ENCODE measurements around the gene ARHGAP22.

Gene ARHGAP22

GRCh38 chr10:48502791-48503190 lies 102.1 kb downstream of the ARHGAP22 start:
- DNase-seq (ENCODE audit: low read depth in 1 of 2, low spot score in 1 of 2) = no peak
- in situ Hi-C loops (cut with HindIII; ENCODE audit: low pct_unique_long_range_greater_than_20kb, low sequenced_read_pairs) = no loop called here
- TF ChIP-seq JUND (IDR thresholded peaks at IDR 0.05; ENCODE audit: low read depth) = no peak

GRCh38 chr10:48501787-48502771 lies 102.8 kb downstream of the ARHGAP22 start:
- TF ChIP-seq JUND (IDR thresholded peaks at IDR 0.05; ENCODE audit: low read depth) = no peak
- in situ Hi-C loops (cut with HindIII; ENCODE audit: low pct_unique_long_range_greater_than_20kb, low sequenced_read_pairs) = no loop called here
- DNase-seq (ENCODE audit: low read depth in 1 of 2, low spot score in 1 of 2) = no peak

- no peak for DNase-seq (ENCODE audit: low read depth in 1 of 2, low spot score in 1 of 2)
- TF ChIP-seq JUND (IDR thresholded peaks at IDR 0.05; ENCODE audit: low read depth) = no peak
- in situ Hi-C loops (cut with HindIII; ENCODE audit: low pct_unique_long_range_greater_than_20kb, low sequenced_read_pairs) = no loop called here
Observed at GRCh38 chr10:48501226-48501625, 103.6 kb downstream of the ARHGAP22 start.

DNA sequence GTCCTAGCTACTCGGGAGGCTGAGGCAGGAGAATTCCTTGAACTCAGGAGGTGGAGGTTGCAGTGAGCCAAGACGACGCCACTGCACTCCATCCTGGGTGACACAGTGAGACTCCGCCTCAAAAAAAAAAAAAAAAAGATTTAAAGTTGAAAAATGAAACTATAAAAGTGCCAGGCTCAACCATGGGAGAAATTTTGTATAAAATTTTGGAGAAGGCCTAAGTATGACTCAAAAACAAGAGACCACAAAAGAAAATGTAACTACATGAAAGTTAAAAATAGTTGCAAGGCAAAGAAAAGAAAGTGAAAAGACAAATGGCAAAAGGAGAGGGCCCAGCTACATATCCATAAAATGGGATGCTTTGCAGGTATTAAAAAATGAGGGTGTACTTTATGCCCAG lies 104.1 kb downstream of the ARHGAP22 start:
- DNase-seq (ENCODE audit: low read depth in 1 of 2, low spot score in 1 of 2) = no peak
- in situ Hi-C loops (cut with HindIII; ENCODE audit: low pct_unique_long_range_greater_than_20kb, low sequenced_read_pairs) = no loop called here
- TF ChIP-seq JUND (IDR thresholded peaks at IDR 0.05; ENCODE audit: low read depth) = no peak

DNA sequence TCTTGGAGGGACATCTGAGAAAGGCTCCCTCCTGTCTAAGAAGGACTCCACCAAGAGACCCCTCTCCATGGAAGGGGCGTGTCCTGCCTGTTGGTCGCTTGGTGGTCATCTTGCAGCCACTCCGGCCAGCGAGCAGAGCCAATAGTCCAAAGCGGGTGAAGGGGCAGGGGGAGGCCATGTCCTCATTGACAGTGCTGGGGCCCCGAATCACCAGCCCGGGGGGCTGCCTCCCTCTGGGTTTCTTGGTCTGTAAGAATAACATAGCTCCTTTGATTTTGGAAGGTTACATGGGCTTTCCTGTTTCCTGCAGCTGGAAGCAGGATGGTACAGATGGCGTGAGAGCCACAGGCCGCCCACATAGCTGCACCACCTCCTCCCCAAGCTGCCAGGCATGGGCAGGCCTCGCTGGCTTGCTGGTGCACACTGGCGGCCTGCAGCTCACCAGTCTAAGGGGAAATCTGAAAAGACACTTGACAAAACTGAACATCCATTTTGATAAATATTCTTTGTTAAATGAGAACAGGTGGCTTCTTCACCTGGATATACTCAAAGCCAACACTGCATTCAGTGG lies 105.8 kb downstream of the ARHGAP22 start:
- in situ Hi-C loops (cut with HindIII; ENCODE audit: low pct_unique_long_range_greater_than_20kb, low sequenced_read_pairs) = no loop called here
- TF ChIP-seq JUND (IDR thresholded peaks at IDR 0.05; ENCODE audit: low read depth) = no peak
- no peak for DNase-seq (ENCODE audit: low read depth in 1 of 2, low spot score in 1 of 2)

- in situ Hi-C loops (cut with HindIII; ENCODE audit: low pct_unique_long_range_greater_than_20kb, low sequenced_read_pairs) = no loop called here
- TF ChIP-seq JUND (IDR thresholded peaks at IDR 0.05; ENCODE audit: low read depth) = no peak
- DNase-seq (ENCODE audit: low read depth in 1 of 2, low spot score in 1 of 2) = no peak
Observed at GRCh38 chr10:48497780-48498770, 106.8 kb downstream of the ARHGAP22 start.

GRCh38 chr10:48496831-48497779 lies 107.8 kb downstream of the ARHGAP22 start:
- no peak for TF ChIP-seq JUND (IDR thresholded peaks at IDR 0.05; ENCODE audit: low read depth)
- in situ Hi-C loops (cut with HindIII; ENCODE audit: low pct_unique_long_range_greater_than_20kb, low sequenced_read_pairs) = no loop called here
- no peak for DNase-seq (ENCODE audit: low read depth in 1 of 2, low spot score in 1 of 2)

DNA sequence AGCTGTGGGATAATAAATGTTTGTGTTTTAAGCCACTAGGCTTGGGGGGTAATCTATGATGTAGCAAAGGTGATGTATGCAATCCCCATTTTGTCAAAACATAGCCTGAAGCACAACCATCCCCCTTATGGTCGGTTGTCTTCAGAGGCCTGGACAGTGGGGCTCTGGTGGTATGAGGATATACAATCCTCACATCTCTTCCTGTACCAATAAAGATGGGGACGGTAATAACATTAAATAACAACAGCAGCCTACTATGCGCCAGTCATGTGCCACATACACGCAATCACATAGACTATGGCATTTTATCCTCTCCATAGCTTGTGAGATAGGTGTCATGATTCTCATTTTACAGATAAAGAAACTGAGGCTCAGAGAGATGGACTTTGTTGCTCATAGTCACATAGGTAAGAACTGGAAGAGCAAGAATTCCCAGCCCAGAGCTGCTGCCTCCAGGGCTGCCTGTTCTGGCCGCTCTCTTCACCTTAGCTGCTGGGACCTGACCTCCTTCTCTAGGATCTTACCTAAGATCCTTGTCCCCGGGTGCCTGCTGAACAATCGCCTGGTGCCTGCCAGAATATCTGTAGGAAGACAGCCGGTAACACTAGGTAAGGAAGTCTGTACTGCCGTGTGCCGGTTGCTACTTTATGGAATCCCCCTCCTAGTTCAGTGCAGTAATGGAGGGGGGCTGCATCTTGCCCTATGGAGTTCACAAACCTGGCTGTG lies 108.6 kb downstream of the ARHGAP22 start:
- no peak for TF ChIP-seq JUND (IDR thresholded peaks at IDR 0.05; ENCODE audit: low read depth)
- peak in 1 of 2 experiments; percentile 64 for DNase-seq (ENCODE audit: low read depth in 1 of 2, low spot score in 1 of 2)
- in situ Hi-C loops (cut with HindIII; ENCODE audit: low pct_unique_long_range_greater_than_20kb, low sequenced_read_pairs) = no loop called here

- TF ChIP-seq JUND (IDR thresholded peaks at IDR 0.05; ENCODE audit: low read depth) = no peak
- in situ Hi-C loops (cut with HindIII; ENCODE audit: low pct_unique_long_range_greater_than_20kb, low sequenced_read_pairs) = no loop called here
- no peak for DNase-seq (ENCODE audit: low read depth in 1 of 2, low spot score in 1 of 2)
Observed at GRCh38 chr10:48495282-48496045, 109.4 kb downstream of the ARHGAP22 start.

DNA sequence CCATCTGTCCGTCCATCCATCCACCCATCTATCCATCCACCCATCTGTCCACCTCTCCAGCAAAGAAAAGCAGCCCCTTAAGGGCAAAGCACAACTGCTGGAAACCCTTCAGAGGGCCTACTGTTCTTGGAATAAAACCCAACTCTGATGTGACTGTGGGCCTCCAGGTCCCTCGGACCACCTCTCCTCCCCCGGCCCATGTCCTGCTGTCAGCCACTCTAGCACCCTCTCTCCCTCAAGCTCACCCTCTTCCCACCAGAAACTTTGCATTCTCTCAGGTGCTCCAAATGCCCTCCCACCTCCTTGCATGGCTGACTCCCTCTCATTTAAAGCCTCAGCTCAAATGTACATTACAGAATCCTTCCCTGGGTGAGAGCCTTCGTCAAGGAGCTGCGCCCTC lies 110.3 kb downstream of the ARHGAP22 start:
- DNase-seq (ENCODE audit: low read depth in 1 of 2, low spot score in 1 of 2) = no peak
- in situ Hi-C loops (cut with HindIII; ENCODE audit: low pct_unique_long_range_greater_than_20kb, low sequenced_read_pairs) = no loop called here
- TF ChIP-seq JUND (IDR thresholded peaks at IDR 0.05; ENCODE audit: low read depth) = no peak
